Memory B cell (primary cell): ENCODE data around the gene GABRG3.

ENCODE experiments used
- ATAC-seq: fragments of 150-1000 bp; cut with Tn5 transposase; 2 replicates; pipeline ENCODE4 v1.10.0; 2021; ENCODE audit warnings: low read depth, mild to moderate bottlenecking, moderate library complexity
- DNase-seq, 2 donors: peaks; one replicate each; pipeline ENCODE4 v3.0.0; 2022; ENCODE audit warnings: low spot score in 2 of 2
- H3K27ac Mint-ChIP-seq: one replicate; pipeline ENCODE4 v1.8.0; 2022; ENCODE audit warnings: mild to moderate bottlenecking, moderate library complexity, mixed read lengths
- H3K27me3 Mint-ChIP-seq: one replicate; pipeline ENCODE4 v1.8.0; 2022; ENCODE audit warnings: mixed read lengths
- H3K36me3 Mint-ChIP-seq: one replicate; pipeline ENCODE4 v1.8.0; 2022; ENCODE audit warnings: mild to moderate bottlenecking, mixed read lengths
- H3K4me1 Mint-ChIP-seq: one replicate; pipeline ENCODE4 v1.8.0; 2022; ENCODE audit warnings: mixed read lengths
- H3K4me3 Mint-ChIP-seq: one replicate; pipeline ENCODE4 v1.8.0; 2022; ENCODE audit warnings: mild to moderate bottlenecking, moderate library complexity, mixed read lengths
- H3K9me3 Mint-ChIP-seq: one replicate; pipeline ENCODE4 v1.8.0; 2022; ENCODE audit warnings: mixed read lengths

GABRG3 gene

GRCh38 chr15:27456807-27457206 lies 485.8 kb downstream of the GABRG3 start:
- H3K4me1 Mint-ChIP-seq = no peaks in the 10 kb centered on the region
- ATAC-seq = no peak
- DNase-seq = no peak
- H3K27me3 Mint-ChIP-seq = no peaks in the 10 kb centered on the region
- no peak overlapping the region for H3K4me3 Mint-ChIP-seq
- H3K9me3 Mint-ChIP-seq = peaks cover 3% of the 10 kb centered on the region
- H3K36me3 Mint-ChIP-seq = no peaks in the 10 kb centered on the region
- no peak overlapping the region for H3K27ac Mint-ChIP-seq

- H3K4me1 Mint-ChIP-seq = no peaks in the 10 kb centered on the region
- DNase-seq = no peak
- no peaks in the 10 kb centered on the region for H3K27me3 Mint-ChIP-seq
- no peaks in the 10 kb centered on the region for H3K36me3 Mint-ChIP-seq
- H3K27ac Mint-ChIP-seq = no peak overlapping the region
- ATAC-seq = no peak
- H3K9me3 Mint-ChIP-seq = peaks cover 7% of the 10 kb centered on the region
- H3K4me3 Mint-ChIP-seq = no peak overlapping the region
Observed at GRCh38 chr15:27457766-27458165, 486.8 kb downstream of the GABRG3 start.

GRCh38 chr15:27458345-27459084 lies 487.5 kb downstream of the GABRG3 start:
- Mint-ChIP-seq H3K36me3 (no peaks in the 10 kb centered on the region), H3K27ac (no peak overlapping the region), H3K9me3 (peaks cover 6% of the 10 kb centered on the region), H3K4me1 (no peaks in the 10 kb centered on the region), H3K4me3 (no peak overlapping the region), H3K27me3 (no peaks in the 10 kb centered on the region)
- DNase-seq (no peak), ATAC-seq (no peak)

GRCh38 chr15:27459836-27460235 lies 488.9 kb downstream of the GABRG3 start:
- Mint-ChIP-seq H3K36me3 (no peaks in the 10 kb centered on the region), H3K9me3 (peaks cover 8% of the 10 kb centered on the region), H3K4me3 (no peak overlapping the region), H3K4me1 (no peaks in the 10 kb centered on the region), H3K27me3 (no peaks in the 10 kb centered on the region), H3K27ac (no peak overlapping the region)
- ATAC-seq (no peak), DNase-seq (no peak)

- Mint-ChIP-seq H3K4me3 (no peak overlapping the region), H3K27me3 (no peaks in the 10 kb centered on the region), H3K27ac (no peak overlapping the region), H3K36me3 (no peaks in the 10 kb centered on the region), H3K4me1 (no peaks in the 10 kb centered on the region), H3K9me3 (peaks cover 8% of the 10 kb centered on the region)
- no peak for DNase-seq
- ATAC-seq = no peak
Observed at GRCh38 chr15:27461181-27461580, 490.2 kb downstream of the GABRG3 start.

GRCh38 chr15:27463525-27464088 lies 492.6 kb downstream of the GABRG3 start:
- no peak for ATAC-seq
- H3K27me3 Mint-ChIP-seq = no peaks in the 10 kb centered on the region
- no peaks in the 10 kb centered on the region for H3K4me1 Mint-ChIP-seq
- no peaks in the 10 kb centered on the region for H3K36me3 Mint-ChIP-seq
- no peak overlapping the region for H3K4me3 Mint-ChIP-seq
- no peak for DNase-seq
- H3K9me3 Mint-ChIP-seq = peaks cover 8% of the 10 kb centered on the region
- no peak overlapping the region for H3K27ac Mint-ChIP-seq

- ATAC-seq (no peak), DNase-seq (no peak)
- no peaks in the 10 kb centered on the region for H3K4me1 Mint-ChIP-seq
- H3K4me3 Mint-ChIP-seq = no peak overlapping the region
- H3K9me3 Mint-ChIP-seq = peaks cover 6% of the 10 kb centered on the region
- H3K27ac Mint-ChIP-seq = no peak overlapping the region
- no peaks in the 10 kb centered on the region for H3K36me3 Mint-ChIP-seq
- H3K27me3 Mint-ChIP-seq = no peaks in the 10 kb centered on the region
Observed at GRCh38 chr15:27464941-27465612, 494.1 kb downstream of the GABRG3 start.

GRCh38 chr15:27466758-27467157 lies 495.8 kb downstream of the GABRG3 start:
- DNase-seq = no peak
- Mint-ChIP-seq H3K4me1 (no peaks in the 10 kb centered on the region), H3K27me3 (no peaks in the 10 kb centered on the region), H3K4me3 (no peak overlapping the region), H3K36me3 (no peaks in the 10 kb centered on the region), H3K27ac (no peak overlapping the region), H3K9me3 (peaks cover 6% of the 10 kb centered on the region)
- no peak for ATAC-seq

- H3K27me3 Mint-ChIP-seq = no peaks in the 10 kb centered on the region
Observed at GRCh38 chr15:27468151-27468591, 497.2 kb downstream of the GABRG3 start.

GRCh38 chr15:27473845-27474244 lies 502.9 kb downstream of the GABRG3 start:
- H3K9me3 Mint-ChIP-seq = no peaks in the 10 kb centered on the region
- no peak overlapping the region for H3K4me3 Mint-ChIP-seq
- DNase-seq (no peak), ATAC-seq (no peak)
- H3K4me1 Mint-ChIP-seq = no peaks in the 10 kb centered on the region
- no peak overlapping the region for H3K27ac Mint-ChIP-seq
- H3K27me3 Mint-ChIP-seq = no peaks in the 10 kb centered on the region
- no peaks in the 10 kb centered on the region for H3K36me3 Mint-ChIP-seq

More at GRCh38 chr15:27468151-27468591, 497.2 kb downstream of the GABRG3 start:
- H3K4me3 Mint-ChIP-seq = no peak overlapping the region
- H3K9me3 Mint-ChIP-seq = peaks cover 2% of the 10 kb centered on the region
- ATAC-seq = no peak
- H3K36me3 Mint-ChIP-seq = no peaks in the 10 kb centered on the region
- no peak for DNase-seq
- H3K4me1 Mint-ChIP-seq = no peaks in the 10 kb centered on the region
- no peak overlapping the region for H3K27ac Mint-ChIP-seq

GRCh38 chr15:27475395-27475794 lies 504.4 kb downstream of the GABRG3 start:
- H3K27ac Mint-ChIP-seq = no peak overlapping the region
- H3K4me1 Mint-ChIP-seq = no peaks in the 10 kb centered on the region
- H3K27me3 Mint-ChIP-seq = no peaks in the 10 kb centered on the region
- H3K36me3 Mint-ChIP-seq = no peaks in the 10 kb centered on the region
- DNase-seq (no peak), ATAC-seq (no peak)
- no peaks in the 10 kb centered on the region for H3K9me3 Mint-ChIP-seq
- no peak overlapping the region for H3K4me3 Mint-ChIP-seq

GRCh38 chr15:27479296-27480140 lies 508.5 kb downstream of the GABRG3 start:
- no peaks in the 10 kb centered on the region for H3K36me3 Mint-ChIP-seq
- H3K9me3 Mint-ChIP-seq = peaks cover 3% of the 10 kb centered on the region
- no peaks in the 10 kb centered on the region for H3K4me1 Mint-ChIP-seq
- no peaks in the 10 kb centered on the region for H3K27me3 Mint-ChIP-seq
- H3K27ac Mint-ChIP-seq = no peak overlapping the region
- DNase-seq (no peak), ATAC-seq (no peak)
- no peak overlapping the region for H3K4me3 Mint-ChIP-seq

- Mint-ChIP-seq H3K36me3 (no peaks in the 10 kb centered on the region), H3K27me3 (no peaks in the 10 kb centered on the region), H3K4me1 (no peaks in the 10 kb centered on the region), H3K27ac (no peak overlapping the region), H3K4me3 (no peak overlapping the region), H3K9me3 (peaks cover 5% of the 10 kb centered on the region)
- DNase-seq = no peak
- no peak for ATAC-seq
Observed at GRCh38 chr15:27480141-27480530, 509.2 kb downstream of the GABRG3 start.

- ATAC-seq (no peak), DNase-seq (no peak)
- H3K27ac Mint-ChIP-seq = no peak overlapping the region
- peaks cover 5% of the 10 kb centered on the region for H3K9me3 Mint-ChIP-seq
- no peak overlapping the region for H3K4me3 Mint-ChIP-seq
- no peaks in the 10 kb centered on the region for H3K27me3 Mint-ChIP-seq
- no peaks in the 10 kb centered on the region for H3K36me3 Mint-ChIP-seq
- H3K4me1 Mint-ChIP-seq = no peaks in the 10 kb centered on the region
Observed at GRCh38 chr15:27480642-27481041, 509.7 kb downstream of the GABRG3 start.
